GM12875 (cell line): ENCODE measurements around the gene ZNF335.
"Not testable (repeated sequence)": the region's sequence is repeated elsewhere in the genome, so short reads cannot be mapped to it uniquely, and the experiment has no call there.

Experiments
- H3K4me3 ChIP-seq: one replicate; pipeline ENCODE4 v1.5.1; 2011; ENCODE audit warnings: low read depth, low read length, control low read depth
- TF ChIP-seq, protein P1 (sequence below): IDR thresholded peaks from 2 replicates; pipeline ENCODE4 v1.5.1; 2011; ENCODE audit warnings: low read depth, mild to moderate bottlenecking, control low read depth, inconsistent platforms, low read length, moderate library complexity, borderline replicate concordance; ENCODE audit not compliant: insufficient read depth

Gene ZNF335

GRCh38 chr20:46001498-46001897 lies 29.5 kb upstream of the ZNF335 start:
- H3K4me3 ChIP-seq = no peak overlapping the region
- TF ChIP-seq, protein P1, sequence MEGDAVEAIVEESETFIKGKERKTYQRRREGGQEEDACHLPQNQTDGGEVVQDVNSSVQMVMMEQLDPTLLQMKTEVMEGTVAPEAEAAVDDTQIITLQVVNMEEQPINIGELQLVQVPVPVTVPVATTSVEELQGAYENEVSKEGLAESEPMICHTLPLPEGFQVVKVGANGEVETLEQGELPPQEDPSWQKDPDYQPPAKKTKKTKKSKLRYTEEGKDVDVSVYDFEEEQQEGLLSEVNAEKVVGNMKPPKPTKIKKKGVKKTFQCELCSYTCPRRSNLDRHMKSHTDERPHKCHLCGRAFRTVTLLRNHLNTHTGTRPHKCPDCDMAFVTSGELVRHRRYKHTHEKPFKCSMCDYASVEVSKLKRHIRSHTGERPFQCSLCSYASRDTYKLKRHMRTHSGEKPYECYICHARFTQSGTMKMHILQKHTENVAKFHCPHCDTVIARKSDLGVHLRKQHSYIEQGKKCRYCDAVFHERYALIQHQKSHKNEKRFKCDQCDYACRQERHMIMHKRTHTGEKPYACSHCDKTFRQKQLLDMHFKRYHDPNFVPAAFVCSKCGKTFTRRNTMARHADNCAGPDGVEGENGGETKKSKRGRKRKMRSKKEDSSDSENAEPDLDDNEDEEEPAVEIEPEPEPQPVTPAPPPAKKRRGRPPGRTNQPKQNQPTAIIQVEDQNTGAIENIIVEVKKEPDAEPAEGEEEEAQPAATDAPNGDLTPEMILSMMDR = no peak

DNA sequence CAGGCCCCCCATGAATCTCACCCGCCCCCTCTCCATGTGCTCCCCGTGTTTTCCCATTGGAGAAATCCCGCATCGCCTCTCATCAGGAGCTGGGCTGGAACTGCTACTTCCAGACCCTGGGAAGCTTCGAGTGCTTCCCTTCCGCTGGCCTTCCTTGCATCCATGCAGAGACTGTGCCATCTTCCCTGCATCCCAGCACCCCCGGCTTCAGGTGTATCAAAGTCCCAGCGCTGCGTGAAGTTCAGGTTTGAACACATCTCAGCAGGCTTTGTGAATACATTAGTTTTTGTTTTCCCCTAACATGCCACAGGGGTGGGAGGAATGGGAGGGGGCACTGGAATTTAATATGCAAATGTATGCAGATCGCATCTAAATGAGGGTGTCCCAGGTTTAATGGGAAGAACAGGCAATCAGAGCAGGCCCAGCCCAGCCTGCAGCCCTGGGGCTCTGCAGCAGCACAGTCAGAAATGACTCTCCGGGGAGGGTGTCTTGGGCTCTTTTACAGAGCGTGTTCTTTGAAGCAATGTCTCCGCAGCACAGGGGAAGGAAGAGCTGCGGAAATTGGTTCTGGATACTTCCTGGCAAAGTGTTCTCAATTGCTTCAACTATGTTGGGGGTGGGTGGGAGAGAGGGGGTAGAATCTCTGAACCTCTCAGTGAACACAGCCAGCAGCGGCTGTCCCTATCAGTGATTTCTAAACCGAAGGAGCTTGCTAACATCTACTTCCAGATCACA lies 28.4 kb upstream of the ZNF335 start:
- no peak overlapping the region for H3K4me3 ChIP-seq
- TF ChIP-seq, protein P1 = no peak

DNA sequence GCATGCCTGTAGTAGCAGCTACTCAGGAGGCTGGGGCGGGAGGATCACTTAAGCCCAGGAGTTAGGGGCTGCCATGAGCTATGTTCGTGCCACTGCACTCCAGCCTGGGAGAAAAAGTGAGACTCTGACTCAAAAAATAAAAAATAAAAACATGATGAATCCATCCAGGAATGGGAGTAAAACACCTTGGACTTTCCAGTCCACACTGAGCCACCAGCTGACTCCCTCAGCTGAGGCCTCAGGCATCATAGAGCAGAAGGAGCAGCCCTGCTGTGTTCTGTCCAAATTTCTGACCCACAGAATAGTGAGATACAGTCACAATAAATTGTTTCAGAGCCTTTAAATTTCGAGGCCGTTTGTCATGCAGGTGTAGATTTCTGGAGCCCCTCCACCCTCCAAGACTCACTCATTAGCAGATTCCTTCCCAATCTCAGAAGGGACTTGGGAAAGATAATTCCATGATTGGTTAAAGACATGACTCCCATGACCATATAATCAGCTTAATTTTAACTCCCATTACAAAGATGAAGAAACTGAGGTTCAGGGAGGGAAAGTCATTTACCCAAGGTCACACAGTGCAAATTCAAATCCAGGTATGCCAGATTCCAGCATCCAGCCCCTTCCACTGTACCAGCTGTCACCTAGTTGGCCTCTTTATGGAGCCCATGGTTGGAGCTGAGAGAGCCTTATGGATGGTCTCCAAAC lies 27.7 kb upstream of the ZNF335 start:
- TF ChIP-seq, protein P1 = no peak
- no peak overlapping the region for H3K4me3 ChIP-seq

GRCh38 chr20:45998761-45999160 lies 26.8 kb upstream of the ZNF335 start:
- TF ChIP-seq, protein P1 = no peak
- no peak overlapping the region for H3K4me3 ChIP-seq

GRCh38 chr20:45998337-45998736 lies 26.3 kb upstream of the ZNF335 start:
- no peak overlapping the region for H3K4me3 ChIP-seq
- TF ChIP-seq, protein P1 = no peak

- TF ChIP-seq, protein P1 = no peak
- no peak overlapping the region for H3K4me3 ChIP-seq
Observed at GRCh38 chr20:45997187-45997586, 25.2 kb upstream of the ZNF335 start.

GRCh38 chr20:45995495-45996097 lies 23.6 kb upstream of the ZNF335 start:
- H3K4me3 ChIP-seq = not testable (repeated sequence)
